ENCODE results near the gene APH1B. TPM values are rescaled to one million over a fixed set of nuclear protein-coding genes. Genes with fewer than 3 reads are reported as not detected.
A peak's percentile ranks its signal among the peaks of the same experiment; 100 is the strongest.
"Not testable (repeated sequence)": the region's sequence is repeated elsewhere in the genome, so short reads cannot be mapped to it uniquely, and the experiment has no call there.

APH1B gene
- total and polyA plus RNA-seq, 2 experiments from 2014 or later = 19.9 to 29.8 TPM

- Histone ChIP-seq H3K9me3 (ENCODE audit: low read depth) (no peaks in the 10 kb centered on the region), H4K20me1 (ENCODE audit: insufficient read depth, poor library complexity, severe bottlenecking) (no peaks in the 10 kb centered on the region), H3K9me2 (replicated peaks; ENCODE audit: insufficient read depth) (no peaks in the 10 kb centered on the region), H3K36me3 (replicated peaks; ENCODE audit: insufficient read depth, low read depth) (no peaks in the 10 kb centered on the region), H3K27me3 (no peaks in the 10 kb centered on the region), H3K79me2 (peaks cover 40% of the 10 kb centered on the region), H3K4me3 (no peak overlapping the region), H3K27ac (peak overlapping the region; percentile 73), H2AFZ (no peak overlapping the region), H3K4me1 (ENCODE audit: insufficient read depth) (peaks cover 18% of the 10 kb centered on the region), H3K4me2 (peak overlapping the region; percentile 30)
- TF ChIP-seq CTCF (IDR thresholded peaks at IDR 0.05; ENCODE audit: poor library complexity) = no peak
- TF ChIP-seq EZH2phosphoT487 (IDR thresholded peaks at IDR 0.05; ENCODE audit: low read depth, severe bottlenecking, unreplicated experiment) = no peak
- no peak for TF ChIP-seq EZH2 (IDR thresholded peaks at IDR 0.05; ENCODE audit: borderline replicate concordance)
- 91% methylated on average over 5 of the region's 5 CpGs for WGBS (ENCODE audit: low lambda C conversion rate, missing lambda C conversion rate)
- peak; percentile 33 for DNase-seq (ENCODE audit: low spot score)
These were observed 42.9 kb upstream of the APH1B start for GRCh38 chr15:63234451-63234870.

- no peak overlapping the region for H3K27ac ChIP-seq
- H2AFZ ChIP-seq = no peak overlapping the region
- no peak for DNase-seq (ENCODE audit: low spot score)
- H3K36me3 ChIP-seq (replicated peaks; ENCODE audit: insufficient read depth, low read depth) = no peaks in the 10 kb centered on the region
- H3K9me2 ChIP-seq (replicated peaks; ENCODE audit: insufficient read depth) = no peaks in the 10 kb centered on the region
- TF ChIP-seq CTCF (IDR thresholded peaks at IDR 0.05; ENCODE audit: poor library complexity) (no peak), EZH2 (IDR thresholded peaks at IDR 0.05; ENCODE audit: borderline replicate concordance) (no peak), EZH2phosphoT487 (IDR thresholded peaks at IDR 0.05; ENCODE audit: low read depth, severe bottlenecking, unreplicated experiment) (no peak)
- H3K9me3 ChIP-seq (ENCODE audit: low read depth) = no peaks in the 10 kb centered on the region
- H3K4me3 ChIP-seq = no peak overlapping the region
- H3K27me3 ChIP-seq = no peaks in the 10 kb centered on the region
- peaks cover 18% of the 10 kb centered on the region for H3K4me1 ChIP-seq (ENCODE audit: insufficient read depth)
- peaks cover 51% of the 10 kb centered on the region for H3K79me2 ChIP-seq
- no peak overlapping the region for H3K4me2 ChIP-seq
- no peaks in the 10 kb centered on the region for H4K20me1 ChIP-seq (ENCODE audit: insufficient read depth, poor library complexity, severe bottlenecking)
These were observed 41.1 kb upstream of the APH1B start for GRCh38 chr15:63236272-63236671.

GRCh38 chr15:63237086-63237485 is 40.3 kb upstream of the APH1B start:
- not testable (repeated sequence) for H3K9me3 ChIP-seq (ENCODE audit: low read depth); H3K4me3 ChIP-seq; H3K4me2 ChIP-seq; H4K20me1 ChIP-seq (ENCODE audit: insufficient read depth, poor library complexity, severe bottlenecking); H3K9me2 ChIP-seq (replicated peaks; ENCODE audit: insufficient read depth); DNase-seq (ENCODE audit: low spot score); H3K27me3 ChIP-seq; H3K27ac ChIP-seq; H3K36me3 ChIP-seq (replicated peaks; ENCODE audit: insufficient read depth, low read depth); H2AFZ ChIP-seq
- WGBS (ENCODE audit: low lambda C conversion rate, missing lambda C conversion rate) = 81% methylated on average over 1 of the region's 1 CpG
- Histone ChIP-seq H3K79me2 (peaks cover 59% of the 10 kb centered on the region), H3K4me1 (ENCODE audit: insufficient read depth) (peaks cover 18% of the 10 kb centered on the region)

- H3K4me3 ChIP-seq = no peak overlapping the region
- no peaks in the 10 kb centered on the region for H3K27me3 ChIP-seq
- H3K79me2 ChIP-seq = peaks cover 63% of the 10 kb centered on the region
- no peak overlapping the region for H2AFZ ChIP-seq
- no peaks in the 10 kb centered on the region for H3K9me2 ChIP-seq (replicated peaks; ENCODE audit: insufficient read depth)
- H4K20me1 ChIP-seq (ENCODE audit: insufficient read depth, poor library complexity, severe bottlenecking) = no peaks in the 10 kb centered on the region
- peaks cover 18% of the 10 kb centered on the region for H3K4me1 ChIP-seq (ENCODE audit: insufficient read depth)
- H3K36me3 ChIP-seq (replicated peaks; ENCODE audit: insufficient read depth, low read depth) = no peaks in the 10 kb centered on the region
- no peak overlapping the region for H3K4me2 ChIP-seq
- TF ChIP-seq CTCF (IDR thresholded peaks at IDR 0.05; ENCODE audit: poor library complexity) (no peak), EZH2 (IDR thresholded peaks at IDR 0.05; ENCODE audit: borderline replicate concordance) (no peak), EZH2phosphoT487 (IDR thresholded peaks at IDR 0.05; ENCODE audit: low read depth, severe bottlenecking, unreplicated experiment) (no peak)
- H3K27ac ChIP-seq = no peak overlapping the region
- no peak for DNase-seq (ENCODE audit: low spot score)
- no peaks in the 10 kb centered on the region for H3K9me3 ChIP-seq (ENCODE audit: low read depth)
These were observed 39.2 kb upstream of the APH1B start for GRCh38 chr15:63238171-63238570.

Measured in hepatocyte (in vitro differentiated cells).